Measurements from ENCODE around the gene BRIP1.

GRCh38 chr17:61647047-61647446 is 216.3 kb downstream of the BRIP1 start:
- TF ChIP-seq GATA2 (IDR thresholded peaks at IDR 0.05; ENCODE audit: low read depth, low read length) (no peak), GATA3 (IDR thresholded peaks at IDR 0.05; ENCODE audit: low read depth, low read length) (no peak)
